NOMO-1 (cell line): ENCODE measurements around the gene AGPAT1.
"Not testable (repeated sequence)": the region's sequence is repeated elsewhere in the genome, so short reads cannot be mapped to it uniquely, and the experiment has no call there.

Source experiments
- DNase-seq, 2 experiments: peaks; one replicate each; lab custom pipeline; 2025; ENCODE audit not compliant: unreplicated experiment in 2 of 2; lab: John Stamatoyannopoulos, UW

Gene AGPAT1, protein sequence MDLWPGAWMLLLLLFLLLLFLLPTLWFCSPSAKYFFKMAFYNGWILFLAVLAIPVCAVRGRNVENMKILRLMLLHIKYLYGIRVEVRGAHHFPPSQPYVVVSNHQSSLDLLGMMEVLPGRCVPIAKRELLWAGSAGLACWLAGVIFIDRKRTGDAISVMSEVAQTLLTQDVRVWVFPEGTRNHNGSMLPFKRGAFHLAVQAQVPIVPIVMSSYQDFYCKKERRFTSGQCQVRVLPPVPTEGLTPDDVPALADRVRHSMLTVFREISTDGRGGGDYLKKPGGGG

DNA sequence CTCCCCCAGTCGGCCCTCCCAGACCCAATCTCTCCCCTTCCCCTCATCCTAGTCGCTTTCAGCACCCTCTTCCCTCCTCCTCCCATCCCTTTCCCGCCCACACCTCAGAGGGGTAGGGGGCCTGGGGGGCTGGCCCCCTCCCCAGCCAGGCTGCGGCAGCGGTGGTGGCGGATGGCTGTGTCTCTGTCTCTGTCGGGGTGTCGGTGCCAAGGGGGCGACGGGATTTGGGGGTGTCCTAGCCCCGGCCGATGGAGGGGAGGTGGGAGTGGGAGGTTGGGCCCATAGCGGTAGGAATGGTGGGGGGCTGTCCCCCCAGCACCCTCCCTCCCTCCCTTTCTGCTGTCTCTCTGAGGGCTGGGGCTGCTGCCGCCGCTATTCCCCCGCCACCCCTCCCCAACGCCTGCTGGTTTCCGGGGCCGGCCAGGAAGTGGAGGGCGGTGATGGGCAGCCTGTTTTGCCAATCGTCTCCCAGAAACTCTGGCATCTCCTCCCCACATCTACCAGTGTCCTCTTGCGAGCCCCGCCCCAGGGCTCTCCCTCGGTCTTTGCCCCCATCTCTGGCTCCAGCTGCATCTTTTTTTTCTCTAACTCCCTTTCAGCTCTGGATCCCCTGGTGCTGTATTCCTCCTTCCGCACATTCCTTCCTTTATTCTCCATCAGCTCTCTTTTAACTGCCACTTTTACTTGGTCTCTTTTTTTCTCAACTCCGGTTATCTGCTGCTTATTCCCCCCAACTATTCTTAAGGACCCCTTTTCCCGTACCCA, at the start of gene AGPAT1:
TSS of gene AGPAT1 (minus strand) at position 374 of the 765 bp plus-strand sequence. CDS start 4,588 bp downstream, outside the sequence.
- peak; percentile 89 to 96 for DNase-seq

DNA sequence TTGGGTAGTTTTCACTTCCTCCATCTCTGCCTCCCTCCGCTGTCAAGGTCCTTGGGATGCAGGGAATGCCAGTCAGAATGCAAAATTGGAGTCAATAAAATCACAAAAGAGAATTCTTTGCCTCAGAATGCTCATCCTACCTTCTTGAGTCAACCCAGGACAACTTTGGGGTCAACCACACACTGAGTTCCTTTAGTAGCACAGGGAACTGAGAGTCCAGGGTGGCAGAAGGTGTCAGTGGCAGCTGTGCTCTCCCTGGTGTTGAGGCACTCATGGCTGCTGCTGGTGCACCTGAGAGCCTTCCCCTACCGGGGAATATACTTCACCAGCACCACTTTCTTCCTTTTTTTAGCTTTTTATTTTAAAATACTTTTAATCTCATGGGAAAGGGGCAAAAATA, 48.8 kb upstream of the AGPAT1 start:
- DNase-seq: no peak

DNA sequence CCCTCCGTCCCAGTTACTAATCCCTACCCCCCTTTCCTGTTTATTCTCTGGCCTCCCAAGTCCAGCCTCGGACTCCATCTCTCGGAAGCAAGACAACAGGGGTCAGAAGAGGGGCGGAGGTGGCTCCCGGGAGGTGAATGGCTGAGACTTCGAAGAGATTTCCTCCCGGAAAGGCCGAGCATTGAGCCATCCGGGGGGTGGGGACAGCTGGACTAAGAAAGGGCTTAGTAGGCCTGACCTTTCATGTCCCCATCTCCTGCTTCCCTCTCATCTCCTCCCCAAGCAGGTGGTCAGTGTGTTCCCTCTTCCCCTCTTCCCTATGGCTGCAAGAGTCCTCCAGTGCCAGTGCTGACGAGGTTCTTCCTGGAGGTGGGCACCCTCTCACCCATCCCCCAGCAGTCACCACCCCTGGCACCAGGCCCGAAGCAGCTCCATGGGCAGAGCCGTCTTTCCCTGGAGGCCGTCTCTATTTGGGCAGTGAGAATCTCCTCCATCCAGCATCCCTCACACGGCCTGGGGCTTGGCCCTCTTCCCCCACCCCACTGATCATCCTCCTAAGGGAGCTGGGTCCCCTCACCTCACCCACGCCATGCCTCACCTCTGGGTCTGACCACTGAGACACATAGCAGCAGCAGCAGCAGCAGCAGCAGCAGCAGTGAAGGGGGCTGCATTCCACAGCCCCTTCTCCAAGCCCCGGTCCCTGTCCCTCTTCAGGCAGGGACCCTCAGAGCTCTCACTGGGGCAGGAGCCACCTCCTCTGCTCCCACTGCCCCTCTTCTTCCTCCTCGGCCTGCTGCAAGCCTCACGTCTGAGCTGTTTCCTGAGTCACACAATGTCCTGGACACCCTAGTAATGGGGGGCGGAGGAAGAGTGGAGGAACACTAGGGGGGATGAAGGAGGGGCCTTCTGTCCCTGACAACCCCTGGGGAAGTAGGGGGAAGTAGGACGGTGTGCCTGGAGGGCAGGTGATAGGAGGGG, 47.7 kb upstream of the AGPAT1 start, which contains the start of gene NOTCH4:
TSS of gene NOTCH4 (minus strand) at position 810 of the 978 bp plus-strand sequence. CDS start at position 671, 139 bp downstream.
- DNase-seq: no peak

DNA sequence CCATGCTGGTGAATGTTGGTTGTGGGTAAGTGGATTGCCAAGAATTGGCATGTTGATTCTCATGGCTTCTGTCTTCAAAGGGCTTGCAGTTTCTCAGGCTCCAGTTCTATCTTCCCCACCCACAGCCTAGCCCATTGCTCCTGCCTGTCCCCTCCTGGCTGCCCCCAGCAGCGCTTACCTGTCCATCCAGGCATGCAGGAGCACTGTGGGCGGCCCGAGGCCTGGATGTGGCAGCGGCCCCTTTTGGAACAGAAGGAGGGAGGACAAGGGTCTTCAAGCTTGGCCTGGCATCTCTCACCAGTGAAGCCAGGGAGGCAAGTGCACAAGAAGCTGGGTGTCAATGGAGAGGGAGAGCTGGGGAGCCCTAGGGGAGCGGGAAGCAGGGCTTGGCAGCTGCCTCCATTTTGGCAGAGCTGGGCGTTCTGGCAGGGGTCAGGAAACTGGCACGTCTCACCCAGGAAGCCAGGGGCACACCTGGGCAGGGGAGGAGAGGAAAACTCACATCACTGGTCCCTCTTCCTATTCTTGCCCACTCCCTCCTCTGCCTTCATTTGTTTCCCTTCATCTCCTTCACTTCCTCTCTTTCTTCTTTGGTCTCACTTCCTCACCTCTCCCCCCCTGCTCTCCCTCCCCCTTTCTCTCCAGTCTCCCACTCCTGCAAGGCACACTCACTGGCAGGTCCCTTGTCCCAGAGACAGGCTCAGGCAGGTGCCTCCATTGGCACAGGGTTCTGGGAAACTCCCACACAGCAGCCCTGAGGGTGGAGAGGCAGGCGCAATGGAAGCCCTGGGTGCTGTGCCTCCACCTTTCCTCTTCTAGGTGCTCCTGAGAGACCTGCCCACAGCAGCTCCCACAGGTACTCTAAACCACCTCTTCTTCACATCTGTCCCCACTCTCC, 46.7 kb upstream of the AGPAT1 start:
- peak in 1 of 2 experiments; percentile 14 for DNase-seq

DNA sequence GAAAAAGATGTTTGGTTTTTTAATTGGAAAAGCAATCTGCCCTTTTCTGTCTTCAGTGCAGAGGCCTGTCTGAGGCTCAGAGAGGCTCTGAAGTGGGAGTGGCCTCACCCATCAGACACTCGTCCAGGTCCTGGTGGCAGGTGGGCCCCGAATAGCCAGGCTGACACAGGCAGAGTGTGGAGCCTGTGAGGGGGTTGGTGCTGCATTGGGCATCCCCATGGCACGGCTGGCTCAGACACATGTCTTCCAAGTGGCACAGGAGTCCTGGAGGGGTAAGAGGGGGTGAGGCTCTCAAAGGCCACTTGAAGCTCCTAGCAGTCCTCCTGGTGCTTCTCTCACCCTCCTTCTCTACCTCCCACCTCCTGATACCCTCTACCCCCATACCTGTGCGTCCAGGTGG, 44.1 kb upstream of the AGPAT1 start:
- DNase-seq: no peak

DNA sequence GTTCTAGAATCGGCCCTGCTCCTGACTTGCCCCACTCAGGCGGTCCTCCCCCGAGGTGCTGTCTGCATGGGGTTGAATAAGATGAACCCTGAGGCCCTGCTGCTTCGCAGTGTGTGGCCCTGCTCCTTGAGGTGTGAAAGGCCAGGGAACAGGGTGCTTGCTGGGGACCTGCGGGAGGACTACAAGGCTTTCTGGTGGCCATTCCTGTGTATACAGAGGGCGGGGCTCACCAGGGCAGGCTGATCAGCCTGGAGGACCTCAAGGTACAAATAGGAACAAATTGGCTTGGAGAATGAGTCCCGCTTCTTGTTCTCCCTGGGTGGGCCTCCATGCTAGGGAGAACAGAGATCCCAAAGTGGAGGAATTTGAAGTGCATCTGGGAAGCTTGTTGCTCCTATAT, 42.3 kb upstream of the AGPAT1 start:
- no peak for DNase-seq

DNA sequence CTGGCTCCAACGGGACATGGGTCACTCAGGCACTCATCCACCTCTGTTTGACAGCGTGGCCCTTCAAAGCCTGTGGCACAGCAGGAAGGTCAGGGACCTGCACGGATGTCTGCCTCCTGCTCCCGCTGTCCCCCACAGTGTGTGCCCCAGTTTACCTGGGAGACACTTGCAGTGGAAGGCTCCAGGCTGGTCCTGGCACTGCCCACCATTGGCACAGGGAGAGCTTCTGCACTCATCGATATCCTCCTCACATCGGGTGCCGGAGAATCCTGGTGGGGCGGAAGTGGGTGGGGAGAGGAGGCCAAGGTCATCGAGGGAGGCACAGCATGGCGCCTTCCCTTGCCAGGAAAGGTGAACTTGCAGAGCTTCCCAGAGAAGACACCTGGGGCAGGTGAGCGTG, 41.1 kb upstream of the AGPAT1 start:
- no peak for DNase-seq

DNA sequence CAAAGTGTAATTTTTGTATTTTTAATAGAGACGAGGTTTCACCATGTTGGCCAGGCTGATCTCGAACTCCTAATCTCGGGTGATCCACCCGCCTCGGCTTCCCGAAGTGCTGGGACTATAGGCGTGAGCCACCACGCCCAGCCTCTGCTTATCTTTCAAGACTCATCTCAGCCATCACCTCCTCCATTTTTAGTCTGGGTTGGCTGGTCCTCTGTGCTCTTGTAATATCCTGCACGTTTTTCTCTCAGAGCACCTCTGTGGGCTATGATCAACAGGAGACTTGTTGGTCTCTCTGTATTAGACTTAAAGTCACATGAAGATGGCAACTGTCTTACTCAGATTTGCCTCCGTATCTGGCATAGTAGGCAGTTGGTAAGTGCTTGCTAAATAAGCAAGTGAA, 40.4 kb upstream of the AGPAT1 start:
- no peak for DNase-seq

DNA sequence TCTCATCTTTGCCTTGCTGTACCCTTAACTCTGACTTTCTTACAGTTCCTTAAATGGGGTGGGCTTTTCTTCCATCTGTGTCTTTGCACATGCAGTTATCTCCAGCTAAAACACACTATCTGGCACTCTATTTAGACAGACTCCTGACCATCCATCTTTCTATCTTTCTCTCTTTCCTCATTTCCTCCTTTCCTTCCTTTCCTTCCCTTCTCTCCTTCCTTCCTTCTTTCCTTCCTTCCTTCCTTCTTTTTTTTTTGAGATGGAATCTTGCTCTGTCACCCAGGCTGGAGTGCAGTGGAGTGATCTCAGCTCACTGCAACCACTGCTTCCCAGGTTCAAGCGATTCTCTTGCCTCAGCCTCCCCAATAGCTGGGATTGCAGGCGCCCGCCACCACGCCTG, 39.7 kb upstream of the AGPAT1 start:
- no peak for DNase-seq

DNA sequence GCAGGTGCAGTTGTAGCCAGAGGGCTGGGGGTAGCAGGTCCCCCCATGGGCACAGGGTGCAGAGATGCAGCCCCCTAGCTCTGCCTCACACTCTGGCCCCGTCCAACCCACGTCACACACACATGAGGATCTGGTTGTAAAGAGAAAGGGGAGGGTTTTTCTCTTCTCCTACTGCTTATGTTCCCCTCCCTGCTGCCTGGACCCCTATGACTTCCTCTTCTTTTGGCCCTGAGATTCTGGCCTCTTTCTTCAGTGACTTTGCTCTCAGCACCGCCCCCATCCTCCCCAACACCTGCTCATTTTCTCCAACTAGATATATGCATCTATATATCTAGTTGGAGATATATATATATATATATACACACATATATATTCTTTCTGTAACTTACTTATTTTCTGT, 38.2 kb upstream of the AGPAT1 start:
- peak in 1 of 2 experiments; percentile 14 for DNase-seq

DNA sequence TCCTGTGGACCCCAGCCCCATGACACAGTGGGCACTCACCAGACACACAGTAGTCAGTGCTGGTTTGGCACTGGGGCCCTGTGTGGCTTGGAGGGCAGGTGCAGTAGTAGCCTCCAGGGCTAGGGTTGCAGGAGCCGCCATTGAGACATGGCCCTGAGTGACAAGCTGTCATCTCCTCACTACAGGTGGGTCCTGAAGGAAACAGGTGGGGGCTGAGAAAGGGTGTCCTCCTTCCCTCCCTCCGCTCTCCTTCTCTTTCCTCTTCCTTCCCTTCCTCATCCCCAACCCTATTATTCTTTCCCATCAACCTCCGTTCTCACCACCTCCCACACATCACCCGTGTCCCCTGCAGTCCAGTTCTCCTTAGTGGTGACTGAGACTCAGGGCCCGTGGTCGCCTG, 37.8 kb upstream of the AGPAT1 start:
- DNase-seq: no peak

DNA sequence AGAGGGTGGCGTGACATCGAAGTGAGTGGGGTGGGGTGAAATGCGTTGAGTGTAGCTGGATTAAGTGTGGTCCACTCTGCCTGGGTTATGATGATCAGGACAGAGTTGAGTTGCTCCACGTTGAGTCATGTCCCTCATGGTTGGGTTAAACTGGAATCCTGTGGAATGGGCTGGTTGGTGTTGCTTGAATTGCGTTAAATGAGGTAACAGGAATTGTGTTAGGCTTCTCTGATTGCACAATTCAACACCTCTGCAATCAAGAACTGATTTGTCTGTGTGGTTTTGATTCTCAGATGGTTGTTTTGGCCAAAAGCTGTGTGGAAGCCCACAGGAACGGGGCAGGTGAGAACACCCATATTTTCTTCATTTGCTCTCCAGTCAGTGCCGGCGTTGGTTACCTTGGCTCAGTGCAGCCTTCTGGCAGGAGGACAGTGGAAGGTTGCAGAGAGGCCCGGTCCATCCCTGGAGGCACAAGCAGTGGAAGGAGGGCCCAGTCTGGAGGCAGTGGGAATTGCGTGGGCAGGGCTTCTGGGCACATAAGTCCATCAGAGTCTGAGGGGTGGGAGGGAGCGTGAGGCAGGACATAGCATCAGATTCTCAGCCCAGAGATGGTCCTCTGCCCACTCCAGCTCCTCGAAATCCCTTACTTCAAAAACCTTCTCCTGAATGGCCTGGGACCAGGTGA, 36.3 kb upstream of the AGPAT1 start:
- DNase-seq: no peak

DNA sequence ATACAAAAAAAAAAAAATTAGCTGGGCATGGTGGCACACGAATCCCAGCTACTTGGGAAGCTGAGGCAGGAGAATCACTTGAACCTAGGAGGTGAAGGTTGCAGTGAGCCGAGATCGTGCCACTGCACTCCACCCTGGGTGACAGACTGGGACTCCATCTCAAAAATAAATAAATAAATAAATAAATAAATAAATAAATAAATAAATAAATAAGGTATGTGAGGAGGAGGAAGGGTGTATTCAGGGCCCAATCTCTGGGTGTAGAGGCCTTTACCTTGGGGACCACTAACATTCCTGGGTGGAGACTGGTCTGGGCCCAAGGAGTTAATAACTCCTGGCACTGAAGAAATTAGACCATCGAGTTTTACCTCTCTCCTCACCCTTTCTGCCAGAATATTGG, 35.5 kb upstream of the AGPAT1 start:
- not testable (repeated sequence) for DNase-seq

DNA sequence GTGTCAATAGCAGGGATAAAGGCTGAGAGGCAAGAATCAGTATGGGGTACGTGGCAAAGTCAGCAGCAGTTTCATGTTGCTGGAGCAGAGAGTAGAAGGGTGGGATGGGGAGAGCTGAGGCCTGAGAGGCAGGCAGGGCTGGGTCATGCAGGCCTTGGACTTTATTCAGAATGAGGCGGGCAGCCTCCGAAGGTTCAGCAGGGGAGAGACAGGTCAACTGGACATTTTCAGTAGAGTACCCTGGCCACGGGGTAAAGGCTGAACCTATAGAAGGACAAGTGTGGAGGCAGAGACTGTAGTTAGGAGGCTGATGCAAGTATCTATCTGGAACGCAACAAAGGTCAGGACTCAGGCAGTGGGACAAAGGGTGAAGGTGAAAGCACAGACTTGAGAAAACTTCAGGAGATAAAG, 34.3 kb upstream of the AGPAT1 start:
- DNase-seq: no peak

DNA sequence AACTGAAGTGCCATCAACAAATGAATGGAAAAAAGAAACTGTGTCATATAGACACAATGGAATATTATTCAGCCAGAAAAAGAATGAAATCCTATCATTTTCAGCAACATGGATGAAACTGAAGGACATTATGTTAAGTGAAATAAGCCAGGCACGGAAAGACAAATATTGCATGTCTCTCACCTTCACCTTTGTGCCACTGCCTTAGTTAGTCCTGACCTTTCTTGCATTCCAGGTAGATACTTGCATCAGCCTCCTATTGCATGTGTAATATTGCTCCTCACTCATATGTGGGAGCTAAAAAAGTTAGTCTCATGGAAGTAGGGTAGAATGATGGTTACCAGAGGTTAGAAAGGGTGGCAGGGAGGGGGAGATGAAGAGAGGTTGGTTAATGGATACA, 33.1 kb upstream of the AGPAT1 start:
- no peak for DNase-seq

DNA sequence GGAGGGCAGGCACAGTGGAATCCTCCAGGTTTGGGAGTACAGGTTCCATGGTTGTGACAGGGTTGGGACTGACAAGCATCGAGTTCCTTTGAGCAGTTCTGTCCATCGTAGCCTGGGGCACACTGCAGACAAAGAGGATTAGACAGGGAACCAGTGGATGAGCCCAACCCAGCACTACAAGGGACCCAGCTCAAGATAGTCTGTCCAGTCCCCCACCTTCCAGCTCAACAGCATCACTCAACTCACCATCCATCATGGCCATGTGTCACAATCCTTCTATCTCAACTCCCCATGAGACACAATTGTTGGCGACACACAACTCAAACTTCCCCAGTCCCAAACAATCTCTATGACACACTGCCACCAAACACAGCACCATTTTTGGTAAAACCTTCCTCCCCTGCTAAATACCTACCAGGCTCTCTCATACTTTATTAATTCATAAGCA, 28.4 kb upstream of the AGPAT1 start:
- DNase-seq: no peak

DNA sequence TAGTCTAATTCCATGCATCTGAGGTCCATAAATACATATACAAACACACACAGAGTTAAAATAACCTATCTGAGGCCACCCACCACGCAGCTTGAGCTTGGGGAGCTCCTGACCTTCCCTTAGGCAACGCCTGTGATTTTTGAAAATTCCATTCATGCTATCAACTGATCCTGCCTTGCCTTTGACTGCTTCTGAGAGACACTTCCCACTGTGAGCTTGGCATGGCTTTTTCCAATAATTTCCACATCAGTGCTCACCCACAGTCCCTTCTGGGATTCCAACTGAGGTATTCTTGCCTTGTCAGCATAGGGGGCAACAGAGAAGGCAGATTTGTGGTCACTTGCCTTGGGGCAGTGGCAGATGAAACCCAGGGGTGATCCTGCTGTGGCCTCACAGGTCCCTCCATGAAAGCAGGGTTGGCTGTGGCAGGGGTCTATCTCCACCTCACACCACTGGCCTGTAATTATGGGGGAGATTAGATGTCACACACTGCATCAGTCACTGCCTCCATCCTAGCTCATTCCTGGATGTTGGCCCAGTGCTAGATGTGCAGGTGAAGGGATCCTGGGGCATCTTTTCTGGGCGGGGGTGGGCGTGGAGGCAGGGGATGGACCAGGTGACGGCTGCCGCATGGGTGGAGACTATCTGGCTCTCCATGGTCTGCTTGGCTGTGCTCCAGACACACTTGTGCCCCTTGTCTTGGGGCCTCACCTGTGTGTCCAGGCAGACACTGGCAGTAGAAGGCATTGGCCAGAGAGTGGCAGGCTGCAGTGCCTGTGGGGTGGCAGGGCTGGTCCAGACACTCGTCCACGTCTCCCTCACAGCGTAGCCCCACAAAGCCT, 27.8 kb upstream of the AGPAT1 start:
- DNase-seq: no peak

DNA sequence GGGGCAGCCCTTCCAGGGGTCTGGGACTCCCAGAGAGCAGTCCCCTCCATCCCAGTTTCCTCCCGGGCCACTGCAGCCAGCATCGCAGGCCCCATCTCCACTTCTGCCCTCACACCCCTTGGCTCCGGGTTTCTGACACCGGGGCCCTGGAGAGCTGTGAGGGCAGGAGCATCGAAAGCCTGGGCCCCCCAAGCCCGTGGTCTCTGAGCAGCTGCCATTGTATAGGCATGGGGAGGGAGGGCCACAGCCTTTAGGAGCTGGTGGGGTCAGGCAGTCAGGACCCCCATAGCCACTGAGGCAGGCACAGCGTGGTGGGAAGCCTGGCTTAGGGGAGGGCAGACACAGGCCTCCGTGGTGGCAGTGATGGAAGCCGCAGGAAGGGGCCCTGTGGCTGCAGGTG, 26.3 kb upstream of the AGPAT1 start:
- DNase-seq: no peak
